ENCODE results near the gene SLC5A11. TPM values are rescaled to one million over a fixed set of nuclear protein-coding genes. Genes with fewer than 3 reads are reported as not detected.

Gene SLC5A11
- total and polyA plus RNA-seq, 3 donors (not counting 1 experiment from before 2014, with no cell fraction given) = 0.01 TPM; not detected in 2

Other genes with a start within 250 kb of the SLC5A11 start
- 10 to 100 TPM; 21.3 to 36.9 TPM for gene TNRC6A, start 116.3 kb upstream of the SLC5A11 start, total RNA-seq
- 22.3 TPM for gene TNRC6A, start 116.3 kb upstream of the SLC5A11 start, polyA plus RNA-seq
- gene ARHGAP17, start 169.4 kb downstream of the SLC5A11 start, total RNA-seq = 10 to 100 TPM; 11.2 to 45.5 TPM
- 10.4 TPM for gene ARHGAP17, start 169.4 kb downstream of the SLC5A11 start, polyA plus RNA-seq